Measurements from ENCODE around the gene TRIM27.
"Not testable (repeated sequence)": the region's sequence is repeated elsewhere in the genome, so short reads cannot be mapped to it uniquely, and the experiment has no call there.

The TRIM27 gene

DNA sequence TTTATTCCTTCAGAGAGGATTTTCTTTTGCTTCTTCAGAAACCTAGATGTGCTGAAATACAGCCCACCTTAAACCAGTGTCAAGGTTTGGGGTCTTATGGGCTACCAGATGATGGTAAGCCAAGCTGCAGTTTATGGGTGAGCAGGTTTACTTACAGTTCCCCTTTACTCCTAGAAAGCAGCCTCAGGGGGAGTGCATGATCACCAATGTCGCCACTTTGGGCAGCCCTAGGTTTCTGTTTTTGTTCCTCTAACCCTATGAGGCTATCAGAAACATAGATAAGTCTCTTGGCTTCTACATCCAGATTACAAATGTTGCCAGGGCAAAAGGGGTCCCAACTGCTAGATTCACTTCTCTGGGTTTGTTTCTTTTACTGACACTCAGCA, 67.2 kb downstream of the TRIM27 start:
- TF ChIP-seq PPARA (CRISPR knock-in tag; IDR thresholded peaks at IDR 0.05; ENCODE audit: borderline replicate concordance) (no peak), ZNF70 (CRISPR knock-in tag; IDR thresholded peaks at IDR 0.05) (no peak), RARB (CRISPR knock-in tag; IDR thresholded peaks at IDR 0.05) (no peak), ZNF565 (CRISPR knock-in tag; conservative IDR thresholded peaks at IDR 0.05; ENCODE audit: low read depth) (no peak), ARNTL (CRISPR knock-in tag; IDR thresholded peaks at IDR 0.05; ENCODE audit: borderline replicate concordance, low read depth) (no peak), OSR1 (CRISPR knock-in tag; IDR thresholded peaks at IDR 0.05) (no peak), ZFP3 (CRISPR knock-in tag; IDR thresholded peaks at IDR 0.05) (no peak), BACH2 (CRISPR knock-in tag; IDR thresholded peaks at IDR 0.05; ENCODE audit: borderline replicate concordance) (no peak), ESRRG (CRISPR knock-in tag; IDR thresholded peaks at IDR 0.05) (no peak), ISL1 (CRISPR knock-in tag; IDR thresholded peaks at IDR 0.05) (no peak), SNAI2 (CRISPR knock-in tag; IDR thresholded peaks at IDR 0.05) (no peak)
- TF ChIP-seq, protein P1, sequence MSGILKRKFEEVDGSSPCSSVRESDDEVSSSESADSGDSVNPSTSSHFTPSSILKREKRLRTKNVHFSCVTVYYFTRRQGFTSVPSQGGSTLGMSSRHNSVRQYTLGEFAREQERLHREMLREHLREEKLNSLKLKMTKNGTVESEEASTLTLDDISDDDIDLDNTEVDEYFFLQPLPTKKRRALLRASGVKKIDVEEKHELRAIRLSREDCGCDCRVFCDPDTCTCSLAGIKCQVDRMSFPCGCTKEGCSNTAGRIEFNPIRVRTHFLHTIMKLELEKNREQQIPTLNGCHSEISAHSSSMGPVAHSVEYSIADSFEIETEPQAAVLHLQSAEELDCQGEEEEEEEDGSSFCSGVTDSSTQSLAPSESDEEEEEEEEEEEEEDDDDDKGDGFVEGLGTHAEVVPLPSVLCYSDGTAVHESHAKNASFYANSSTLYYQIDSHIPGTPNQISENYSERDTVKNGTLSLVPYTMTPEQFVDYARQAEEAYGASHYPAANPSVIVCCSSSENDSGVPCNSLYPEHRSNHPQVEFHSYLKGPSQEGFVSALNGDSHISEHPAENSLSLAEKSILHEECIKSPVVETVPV (CRISPR knock-in tag; IDR thresholded peaks at IDR 0.05): no peak
- TF ChIP-seq, protein P2, sequence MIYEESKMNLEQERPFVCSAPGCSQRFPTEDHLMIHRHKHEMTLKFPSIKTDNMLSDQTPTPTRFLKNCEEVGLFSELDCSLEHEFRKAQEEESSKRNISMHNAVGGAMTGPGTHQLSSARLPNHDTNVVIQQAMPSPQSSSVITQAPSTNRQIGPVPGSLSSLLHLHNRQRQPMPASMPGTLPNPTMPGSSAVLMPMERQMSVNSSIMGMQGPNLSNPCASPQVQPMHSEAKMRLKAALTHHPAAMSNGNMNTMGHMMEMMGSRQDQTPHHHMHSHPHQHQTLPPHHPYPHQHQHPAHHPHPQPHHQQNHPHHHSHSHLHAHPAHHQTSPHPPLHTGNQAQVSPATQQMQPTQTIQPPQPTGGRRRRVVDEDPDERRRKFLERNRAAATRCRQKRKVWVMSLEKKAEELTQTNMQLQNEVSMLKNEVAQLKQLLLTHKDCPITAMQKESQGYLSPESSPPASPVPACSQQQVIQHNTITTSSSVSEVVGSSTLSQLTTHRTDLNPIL (CRISPR knock-in tag; IDR thresholded peaks at IDR 0.05; ENCODE audit: low read depth): no peak
- no peak for ATAC-seq

DNA sequence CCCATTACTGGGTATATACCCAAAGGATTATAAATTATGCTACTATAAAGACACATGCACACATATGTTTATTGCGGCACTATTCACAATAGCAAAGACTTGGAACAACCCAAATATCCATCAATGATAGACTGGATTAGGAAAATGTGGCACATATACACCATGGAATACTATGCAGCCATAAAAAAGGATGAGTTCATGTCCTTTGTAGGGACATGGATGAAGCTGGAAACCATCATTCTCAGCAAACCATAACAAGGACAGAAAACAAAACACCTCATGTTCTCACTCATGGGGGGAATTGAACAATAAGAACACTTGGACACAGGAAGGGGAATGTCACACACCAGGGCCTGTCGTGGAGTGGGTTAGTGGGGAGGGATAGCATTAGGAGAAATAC, 69.4 kb downstream of the TRIM27 start:
- ATAC-seq: not testable (repeated sequence)
